ENCODE data around the gene SLC46A3. TPM values are rescaled to one million over a fixed set of nuclear protein-coding genes. Genes with fewer than 3 reads are reported as not detected.

SLC46A3 gene
- total and polyA plus RNA-seq, 2 of the 13 experiments (the other 11 are each of a cell fraction or from before 2014, with no cell fraction given), result not detected

DNA sequence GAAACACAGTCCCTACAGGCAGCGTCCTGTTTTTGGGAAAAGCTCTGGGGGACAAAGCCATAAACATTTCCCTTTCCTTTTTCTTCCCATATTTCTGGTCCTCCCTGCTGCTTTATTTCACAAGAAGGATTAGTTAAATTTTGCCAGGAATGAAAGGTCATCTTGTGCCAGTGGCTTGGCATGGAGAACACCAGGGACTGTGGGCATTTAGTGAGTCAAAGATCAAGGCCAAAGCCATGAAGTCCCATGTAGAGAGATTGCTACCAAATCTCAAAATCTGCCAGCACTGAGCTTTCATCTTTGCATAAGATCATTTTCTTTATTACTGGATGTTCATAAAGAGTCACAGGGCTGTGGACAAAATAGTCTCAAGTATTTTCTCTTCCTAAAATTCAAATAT is 29.1 kb upstream of the SLC46A3 start (continued):
- TF ChIP-seq POGZ (CRISPR knock-in tag; IDR thresholded peaks at IDR 0.05) (no peak), SP4 (CRISPR knock-in tag; IDR thresholded peaks at IDR 0.05) (no peak), ARNTL (CRISPR knock-in tag; IDR thresholded peaks at IDR 0.05) (no peak), BHLHE40 (IDR thresholded peaks at IDR 0.05; ENCODE audit: low read length) (no peak), ZNF501 (CRISPR knock-in tag; IDR thresholded peaks at IDR 0.05) (no peak), MBNL3 (CRISPR knock-in tag; conservative IDR thresholded peaks at IDR 0.05) (no peak), ZNF891 (CRISPR knock-in tag; IDR thresholded peaks at IDR 0.05) (no peak), ZNF382 (CRISPR knock-in tag; IDR thresholded peaks at IDR 0.05; ENCODE audit: borderline replicate concordance) (no peak)
- TF ChIP-seq, protein P1, sequence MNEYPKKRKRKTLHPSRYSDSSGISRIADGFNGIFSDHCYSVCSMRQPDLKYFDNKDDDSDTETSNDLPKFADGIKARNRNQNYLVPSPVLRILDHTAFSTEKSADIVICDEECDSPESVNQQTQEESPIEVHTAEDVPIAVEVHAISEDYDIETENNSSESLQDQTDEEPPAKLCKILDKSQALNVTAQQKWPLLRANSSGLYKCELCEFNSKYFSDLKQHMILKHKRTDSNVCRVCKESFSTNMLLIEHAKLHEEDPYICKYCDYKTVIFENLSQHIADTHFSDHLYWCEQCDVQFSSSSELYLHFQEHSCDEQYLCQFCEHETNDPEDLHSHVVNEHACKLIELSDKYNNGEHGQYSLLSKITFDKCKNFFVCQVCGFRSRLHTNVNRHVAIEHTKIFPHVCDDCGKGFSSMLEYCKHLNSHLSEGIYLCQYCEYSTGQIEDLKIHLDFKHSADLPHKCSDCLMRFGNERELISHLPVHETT (CRISPR knock-in tag; conservative IDR thresholded peaks at IDR 0.05), result no peak
- TF ChIP-seq, protein P2, sequence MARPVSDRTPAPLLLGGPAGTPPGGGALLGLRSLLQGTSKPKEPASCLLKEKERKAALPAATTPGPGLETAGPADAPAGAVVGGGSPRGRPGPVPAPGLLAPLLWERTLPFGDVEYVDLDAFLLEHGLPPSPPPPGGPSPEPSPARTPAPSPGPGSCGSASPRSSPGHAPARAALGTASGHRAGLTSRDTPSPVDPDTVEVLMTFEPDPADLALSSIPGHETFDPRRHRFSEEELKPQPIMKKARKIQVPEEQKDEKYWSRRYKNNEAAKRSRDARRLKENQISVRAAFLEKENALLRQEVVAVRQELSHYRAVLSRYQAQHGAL (CRISPR knock-in tag; IDR thresholded peaks at IDR 0.05; ENCODE audit: not compliant biosample characterization), result no peak
- TF ChIP-seq, protein P3, sequence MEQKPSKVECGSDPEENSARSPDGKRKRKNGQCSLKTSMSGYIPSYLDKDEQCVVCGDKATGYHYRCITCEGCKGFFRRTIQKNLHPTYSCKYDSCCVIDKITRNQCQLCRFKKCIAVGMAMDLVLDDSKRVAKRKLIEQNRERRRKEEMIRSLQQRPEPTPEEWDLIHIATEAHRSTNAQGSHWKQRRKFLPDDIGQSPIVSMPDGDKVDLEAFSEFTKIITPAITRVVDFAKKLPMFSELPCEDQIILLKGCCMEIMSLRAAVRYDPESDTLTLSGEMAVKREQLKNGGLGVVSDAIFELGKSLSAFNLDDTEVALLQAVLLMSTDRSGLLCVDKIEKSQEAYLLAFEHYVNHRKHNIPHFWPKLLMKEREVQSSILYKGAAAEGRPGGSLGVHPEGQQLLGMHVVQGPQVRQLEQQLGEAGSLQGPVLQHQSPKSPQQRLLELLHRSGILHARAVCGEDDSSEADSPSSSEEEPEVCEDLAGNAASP (CRISPR knock-in tag; IDR thresholded peaks at IDR 0.05; ENCODE audit: borderline replicate concordance), result no peak
- TF ChIP-seq, protein P4, sequence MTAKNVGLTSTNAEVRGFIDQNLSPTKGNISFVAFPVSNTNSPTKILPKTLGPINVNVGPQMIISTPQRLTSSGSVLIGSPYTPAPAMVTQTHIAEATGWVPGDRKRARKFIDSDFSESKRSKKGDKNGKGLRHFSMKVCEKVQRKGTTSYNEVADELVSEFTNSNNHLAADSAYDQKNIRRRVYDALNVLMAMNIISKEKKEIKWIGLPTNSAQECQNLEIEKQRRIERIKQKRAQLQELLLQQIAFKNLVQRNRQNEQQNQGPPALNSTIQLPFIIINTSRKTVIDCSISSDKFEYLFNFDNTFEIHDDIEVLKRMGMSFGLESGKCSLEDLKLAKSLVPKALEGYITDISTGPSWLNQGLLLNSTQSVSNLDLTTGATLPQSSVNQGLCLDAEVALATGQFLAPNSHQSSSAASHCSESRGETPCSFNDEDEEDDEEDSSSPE (CRISPR knock-in tag; IDR thresholded peaks at IDR 0.05), result no peak
